Right lobe of liver (tissue), 6 donors: ENCODE data around the gene G0S2. TPM values are rescaled to one million over a fixed set of nuclear protein-coding genes. Genes with fewer than 3 reads are reported as not detected.

Experiments
- ATAC-seq, 4 donors: fragments of 200-7000 bp; cut with Tn5 transposase; one replicate each; pipeline ENCODE4 v1.9.1; 2020; ENCODE audit warnings: mild to moderate bottlenecking in 4 of 4, moderate library complexity in 4 of 4
- DNase-seq, 3 donors: peaks; one replicate each; pipeline ENCODE4 v3.0.0-alpha.2; 2020
- H3K27ac ChIP-seq, 3 donors: fragments of 200-600 bp; one replicate each; pipeline ENCODE4 v1.8.0; 2022
- H3K27me3 ChIP-seq, 2 donors: fragments of 200-600 bp; one replicate each; pipeline ENCODE4 v1.8.0; 2022
- H3K36me3 ChIP-seq, 4 donors: fragments of 200-600 bp; sonication (generic) in 1 of 4; one replicate each; pipeline versions ENCODE4 v1.5.1 to v1.8.0; 2017 to 2022; ENCODE audit warnings: control low read depth in 1 of 4
- H3K4me1 ChIP-seq, 4 donors: fragments of 200-600 bp; sonication (generic) in 1 of 4; one replicate each; pipeline versions ENCODE4 v1.5.1 to v1.8.0; 2017 to 2022; ENCODE audit warnings: control low read depth in 1 of 4
- H3K4me3 ChIP-seq, 3 donors: fragments of 200-600 bp; one replicate each; pipeline ENCODE4 v1.8.0; 2022
- H3K9me3 ChIP-seq, 4 donors: fragments of 200-600 bp; sonication (generic) in 1 of 4; one replicate each; pipeline versions ENCODE4 v1.5.1 to v1.8.0; 2017 to 2022; ENCODE audit warnings: control low read depth in 1 of 4
- CTCF ChIP-seq, 4 donors: fragments of 200-600 bp in 3 of 4; fragments of 450-650 bp in 1 of 4; IDR thresholded peaks; one replicate each; pipeline versions ENCODE4 v1.5.1 to v1.8.0; 2016 to 2022; ENCODE audit warnings: antibody characterized with exemption in 4 of 4, mild to moderate bottlenecking in 2 of 4
- POLR2A ChIP-seq: fragments of 450-650 bp; IDR thresholded peaks from one replicate; pipeline ENCODE4 v1.6.1; 2017; ENCODE audit warnings: antibody characterized with exemption, mild to moderate bottlenecking
- WGBS: methylation state at CpG from one replicate; pipeline ENCODE4 v1.1.6; 2018; ENCODE audit warnings: low coverage, low lambda C conversion rate; ENCODE audit not compliant: insufficient coverage; ENCODE audit errors: missing lambda C conversion rate; 5-methylcytosine and 5-hydroxymethylcytosine counted together
- intact Hi-C, 2 donors: fragments of 100-400 bp; cut with DNase I; formaldehyde crosslinking; loops; one replicate each; pipeline versions ENCODE4 v1.11.2 to v1.14.1; 2022
- total RNA-seq, 6 experiments: library from RNA; depleted of rRNA in 2 of 6; stranded (reverse); fragments of >200 nt in 2 of 6; fragmentation: NEBNext Ultra II Directional in 3 of 6; extraction: Animal tissue kit (Norgen Biotek cat#: 25700) in 3 of 6; gene quantifications; one replicate each; pipeline versions ENCODE4 v1.1.0 to v1.2.4, GENCODE V29; 2016 to 2023
- donor health status: DM: no; HTN: yes; CAD: no.
- donor health status: DM: no; HTN: no; CAD: no.
- donor health status: DM: no; HTN: no; CAD: no.
- donor health status: DM: no; HTN: yes; CAD: no.
- donor health status: DM: no; HTN: yes; CAD: no.

G0S2 gene
- total RNA-seq, 6 experiments from 2014 or later = 36.9 to 749 (median 247) TPM

- peaks cover 0 to 67% (median 34%) of the 10 kb centered on the region in 4 donors for H3K4me1 ChIP-seq
- DNase-seq (no peak), ATAC-seq (no peak)
- H3K9me3 ChIP-seq = no peaks in the 10 kb centered on the region
- WGBS = 62% methylated on average over 1 of the region's 1 CpG
- H3K27ac ChIP-seq = no peak overlapping the region
- TF ChIP-seq CTCF (IDR thresholded peaks at IDR 0.05) = no peak
- TF ChIP-seq POLR2A = no peak
- intact Hi-C loops = no loop called here
- H3K36me3 ChIP-seq = no peaks in the 10 kb centered on the region
- H3K4me3 ChIP-seq = no peak overlapping the region
- H3K27me3 ChIP-seq = no peaks in the 10 kb centered on the region
Measured at GRCh38 chr1:209661071-209661470, 14.1 kb upstream of the G0S2 start.

- TF ChIP-seq POLR2A (peak; percentile 31), CTCF (IDR thresholded peaks at IDR 0.05) (no peak)
- Histone ChIP-seq H3K36me3 (no peaks in the 10 kb centered on the region), H3K9me3 (no peaks in the 10 kb centered on the region), H3K27me3 (no peaks in the 10 kb centered on the region), H3K4me3 (no peak overlapping the region), H3K4me1 (peaks cover 0 to 63% (median 31%) of the 10 kb centered on the region in 4 donors), H3K27ac (peak overlapping the region in 2 of 3 donors; percentile 28 to 60)
- peak; percentile 74 to 90 (median 76) for ATAC-seq
- no peak for DNase-seq
- intact Hi-C loops = no loop called here
- 31% methylated on average over 3 of the region's 3 CpGs for WGBS
Measured at GRCh38 chr1:209662879-209663327, 12.3 kb upstream of the G0S2 start.

GRCh38 chr1:209667103-209667502 lies 8.1 kb upstream of the G0S2 start:
- Histone ChIP-seq H3K9me3 (no peaks in the 10 kb centered on the region), H3K27ac (no peak overlapping the region), H3K36me3 (no peaks in the 10 kb centered on the region), H3K27me3 (no peaks in the 10 kb centered on the region), H3K4me3 (no peak overlapping the region), H3K4me1 (peaks cover 0 to 61% (median 27%) of the 10 kb centered on the region in 4 donors)
- ATAC-seq = peak in 3 of 4 donors; percentile 19 to 50 (median 49)
- TF ChIP-seq POLR2A = no peak
- no peak for TF ChIP-seq CTCF (IDR thresholded peaks at IDR 0.05)
- 33% methylated on average over 1 of the region's 1 CpG for WGBS
- DNase-seq = no peak
- intact Hi-C loops = no loop called here

GRCh38 chr1:209667708-209668107 lies 7.5 kb upstream of the G0S2 start:
- Histone ChIP-seq H3K4me3 (no peak overlapping the region), H3K4me1 (peaks cover 0 to 61% (median 25%) of the 10 kb centered on the region in 4 donors), H3K9me3 (no peaks in the 10 kb centered on the region), H3K36me3 (no peaks in the 10 kb centered on the region), H3K27ac (no peak overlapping the region), H3K27me3 (no peaks in the 10 kb centered on the region)
- no peak for DNase-seq
- ATAC-seq = peak in 2 of 4 donors; percentile 8 to 51
- intact Hi-C loops = no loop called here
- WGBS = 86% methylated on average over 4 of the region's 4 CpGs
- TF ChIP-seq POLR2A (no peak), CTCF (IDR thresholded peaks at IDR 0.05) (no peak)
